Panc1 (cell line): Measurements from ENCODE around the gene ATL2.

Experiments
- CTCF ChIP-seq: fragments of 450-650 bp; IDR thresholded peaks from 2 replicates; pipeline ENCODE4 v1.5.1; 2017; ENCODE audit warnings: mild to moderate bottlenecking
- POLR2AphosphoS5 ChIP-seq: IDR thresholded peaks from 2 replicates; pipeline ENCODE4 v1.6.1; 2012; ENCODE audit warnings: mild to moderate bottlenecking, low read depth, low read length, moderate library complexity
- REST ChIP-seq, 2 experiments: IDR thresholded peaks; 2 replicates each; pipeline ENCODE4 v1.6.1; 2011 to 2012; ENCODE audit warnings: low read depth in 2 of 2, control low read depth in 1 of 2, low read length in 1 of 2, mild to moderate bottlenecking in 1 of 2, moderate library complexity in 1 of 2; ENCODE audit not compliant: insufficient read depth in 1 of 2

GRCh38 chr2:38290332-38290731 is 86.7 kb downstream of the ATL2 start:
- no peak for TF ChIP-seq CTCF
- no peak for TF ChIP-seq REST (IDR thresholded peaks at IDR 0.05; ENCODE audit: insufficient read depth in 1 of 2, low read depth in 2 of 2, low read length in 1 of 2)
- TF ChIP-seq POLR2AphosphoS5, result no peak
